Measurements from ENCODE around the gene TMEM38A.
"Not testable (repeated sequence)": the region's sequence is repeated elsewhere in the genome, so short reads cannot be mapped to it uniquely, and the experiment has no call there.

The TMEM38A gene

GRCh38 chr19:16638666-16639065 is 22.3 kb upstream of the TMEM38A start:
- no peak for DNase-seq

GRCh38 chr19:16640951-16641350 is 20.0 kb upstream of the TMEM38A start:
- no peak for DNase-seq

- no peak for DNase-seq
Measured at GRCh38 chr19:16641695-16642094, 19.2 kb upstream of the TMEM38A start.

- DNase-seq, result no peak
Measured at GRCh38 chr19:16645140-16645539, 15.8 kb upstream of the TMEM38A start.

- no peak for DNase-seq
Measured at GRCh38 chr19:16649734-16650133, 11.2 kb upstream of the TMEM38A start.

GRCh38 chr19:16650821-16651220 is 10.1 kb upstream of the TMEM38A start:
- no peak for DNase-seq

GRCh38 chr19:16651421-16652188 is 9.3 kb upstream of the TMEM38A start:
- not testable (repeated sequence) for DNase-seq

GRCh38 chr19:16652854-16653253 is 8.1 kb upstream of the TMEM38A start:
- DNase-seq, result no peak

- DNase-seq, result peak; percentile 20
Measured at GRCh38 chr19:16654140-16654539, 6.8 kb upstream of the TMEM38A start.

- no peak for DNase-seq
Measured at GRCh38 chr19:16654627-16655026, 6.3 kb upstream of the TMEM38A start.

- no peak for DNase-seq
Measured at GRCh38 chr19:16655727-16656126, 5.2 kb upstream of the TMEM38A start.

GRCh38 chr19:16657384-16657783 is 3.6 kb upstream of the TMEM38A start:
- no peak for DNase-seq

GRCh38 chr19:16659464-16659831 is 1.5 kb upstream of the TMEM38A start:
- no peak for DNase-seq

GRCh38 chr19:16659832-16660708 is 869 bp upstream of the TMEM38A start, which contains the start of gene SMIM7:
Gene SMIM7, minus strand, starts transcription at chr19:16660144. Its CDS starts 34 bp downstream, at chr19:16660110.
- peak; percentile 99 for DNase-seq

GRCh38 chr19:16661480-16662034 is 618 bp downstream of the TMEM38A start:
- no peak for DNase-seq

GRCh38 chr19:16668176-16668575 is 7.2 kb downstream of the TMEM38A start:
- DNase-seq, result no peak

GRCh38 chr19:16668702-16669101 is 7.8 kb downstream of the TMEM38A start:
- not testable (repeated sequence) for DNase-seq

GRCh38 chr19:16670291-16670690 is 9.4 kb downstream of the TMEM38A start:
- DNase-seq, result no peak

GRCh38 chr19:16671652-16672274 is 10.8 kb downstream of the TMEM38A start:
- DNase-seq, result no peak

GRCh38 chr19:16673231-16673630 is 12.3 kb downstream of the TMEM38A start:
- peak; percentile 29 for DNase-seq

GRCh38 chr19:16673839-16674238 is 12.9 kb downstream of the TMEM38A start:
- not testable (repeated sequence) for DNase-seq

GRCh38 chr19:16676101-16676798 is 15.3 kb downstream of the TMEM38A start:
- no peak for DNase-seq

GRCh38 chr19:16677055-16677454 is 16.1 kb downstream of the TMEM38A start:
- no peak for DNase-seq

All from hematopoietic multipotent progenitor cell treated with erythropoietin and hydrocortisone succinate and interleukin-3 and kit ligand, for 6 days (in vitro differentiated cells).